Fibroblast of the aortic adventitia (primary cell): Measurements from ENCODE around the gene SPATC1L. TPM values are rescaled to one million over a fixed set of nuclear protein-coding genes. Genes with fewer than 3 reads are reported as not detected.

Experiments
- DNase-seq: peaks from one replicate; pipeline ENCODE4 v3.0.0-alpha.2; 2010; ENCODE audit warnings: low read depth
- H3K4me3 ChIP-seq: 2 replicates; pipeline ENCODE4 v1.5.1; 2011; ENCODE audit warnings: low read depth, mild to moderate bottlenecking, control low read depth, low read length, moderate library complexity
- total RNA-seq: library from RNA; depleted of rRNA; stranded (reverse); fragments of >200 nt; gene quantifications from 2 replicates; pipeline ENCODE4 v1.2.3, GENCODE V29; 2012; ENCODE audit warnings: low replicate concordance
- TF ChIP-seq, protein P1 (sequence below): IDR thresholded peaks from 2 replicates; pipeline ENCODE4 v1.5.1; 2011; ENCODE audit warnings: mild to moderate bottlenecking, low read length, control low read depth, inconsistent platforms; ENCODE audit not compliant: insufficient read depth

The SPATC1L gene
- total RNA-seq, 1 donor = 9.4 TPM

DNA sequence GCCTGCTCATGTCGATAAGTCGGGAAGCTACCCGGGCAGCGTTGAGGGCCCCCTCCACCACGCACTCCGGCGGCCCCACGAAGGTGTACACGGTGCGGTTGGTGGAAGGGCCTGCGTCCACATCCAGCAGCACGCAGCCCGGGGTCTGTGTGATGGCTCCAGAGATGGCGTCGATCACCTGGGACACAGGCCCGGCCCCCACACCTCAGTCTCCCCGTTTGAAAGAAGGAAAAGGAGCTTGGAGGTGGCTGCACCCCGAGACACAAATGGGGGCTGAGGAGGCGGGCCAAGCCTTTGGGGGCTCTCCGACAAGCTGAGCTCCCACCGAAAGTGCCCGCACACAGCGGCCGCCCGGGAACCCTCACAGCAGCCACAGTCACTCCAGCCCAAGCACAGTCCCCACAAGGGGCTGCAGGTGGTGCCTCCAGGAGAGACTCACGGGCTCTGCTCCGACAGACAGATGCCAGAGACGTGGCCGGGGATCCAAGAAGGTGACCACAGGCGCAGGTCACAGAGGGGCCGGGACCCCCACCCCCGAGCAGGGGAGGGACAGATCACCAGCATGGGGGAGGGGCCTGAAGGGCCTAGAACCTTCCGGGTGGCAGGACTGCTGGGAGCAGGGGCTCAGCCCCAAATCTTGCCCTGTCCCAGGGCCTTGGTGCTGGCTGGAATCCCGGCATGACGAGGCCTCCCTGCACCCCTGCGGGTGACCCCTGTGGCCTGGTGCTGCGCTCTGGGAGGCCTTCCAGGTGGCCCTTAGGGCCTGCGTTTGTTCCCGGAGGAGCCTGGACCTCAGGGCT, 29.9 kb downstream of the SPATC1L start:
- H3K4me3 ChIP-seq = no peak overlapping the region
- no peak for DNase-seq
- TF ChIP-seq, protein P1, sequence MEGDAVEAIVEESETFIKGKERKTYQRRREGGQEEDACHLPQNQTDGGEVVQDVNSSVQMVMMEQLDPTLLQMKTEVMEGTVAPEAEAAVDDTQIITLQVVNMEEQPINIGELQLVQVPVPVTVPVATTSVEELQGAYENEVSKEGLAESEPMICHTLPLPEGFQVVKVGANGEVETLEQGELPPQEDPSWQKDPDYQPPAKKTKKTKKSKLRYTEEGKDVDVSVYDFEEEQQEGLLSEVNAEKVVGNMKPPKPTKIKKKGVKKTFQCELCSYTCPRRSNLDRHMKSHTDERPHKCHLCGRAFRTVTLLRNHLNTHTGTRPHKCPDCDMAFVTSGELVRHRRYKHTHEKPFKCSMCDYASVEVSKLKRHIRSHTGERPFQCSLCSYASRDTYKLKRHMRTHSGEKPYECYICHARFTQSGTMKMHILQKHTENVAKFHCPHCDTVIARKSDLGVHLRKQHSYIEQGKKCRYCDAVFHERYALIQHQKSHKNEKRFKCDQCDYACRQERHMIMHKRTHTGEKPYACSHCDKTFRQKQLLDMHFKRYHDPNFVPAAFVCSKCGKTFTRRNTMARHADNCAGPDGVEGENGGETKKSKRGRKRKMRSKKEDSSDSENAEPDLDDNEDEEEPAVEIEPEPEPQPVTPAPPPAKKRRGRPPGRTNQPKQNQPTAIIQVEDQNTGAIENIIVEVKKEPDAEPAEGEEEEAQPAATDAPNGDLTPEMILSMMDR = no peak

DNA sequence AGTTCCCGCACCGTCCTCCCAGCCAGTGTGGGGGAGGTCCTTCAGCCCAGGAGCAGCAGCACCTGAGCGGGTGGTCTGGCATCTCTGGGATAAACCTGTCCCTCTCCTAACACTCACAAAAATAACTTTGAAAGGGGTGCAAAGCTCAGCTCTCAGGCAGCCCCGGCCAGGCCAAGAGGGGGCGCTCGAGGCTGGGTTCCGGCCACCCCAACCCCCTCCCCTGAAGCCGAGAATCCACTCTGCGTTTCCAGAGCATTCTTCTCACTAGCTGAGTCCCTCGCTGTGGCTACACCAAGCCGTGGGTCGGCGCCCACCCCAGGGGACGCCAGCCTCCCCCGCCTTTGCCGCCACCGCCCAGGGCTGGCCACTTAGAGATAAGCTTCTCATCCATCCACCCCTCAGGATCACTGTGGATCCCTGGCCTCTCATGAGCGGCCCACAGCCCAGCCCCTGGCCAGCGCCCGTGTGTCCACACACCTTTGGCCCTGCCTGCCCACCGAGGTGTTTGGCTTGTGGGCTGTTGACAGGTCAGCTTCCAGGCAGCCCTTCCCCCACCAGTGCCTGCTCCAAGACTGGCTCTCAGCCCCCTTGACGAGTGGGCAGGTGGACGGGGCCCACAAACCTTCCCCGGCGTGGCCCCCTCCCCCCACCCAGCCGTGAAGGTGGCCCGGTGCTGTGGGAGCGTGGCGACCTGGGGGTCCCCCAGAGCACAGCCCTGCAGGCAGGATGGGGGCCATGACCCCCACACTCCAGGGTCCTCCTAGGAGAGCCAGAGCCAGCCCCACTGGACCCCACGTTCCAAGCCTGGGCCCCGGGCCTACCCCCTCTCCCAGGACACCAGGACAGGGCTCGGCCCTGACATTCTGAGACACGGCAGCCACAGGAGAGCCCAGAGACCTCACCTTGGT, 30.8 kb downstream of the SPATC1L start:
- TF ChIP-seq, protein P1 = peak; percentile 86
- peak overlapping the region; percentile 13 for H3K4me3 ChIP-seq
- peak; percentile 54 for DNase-seq

DNA sequence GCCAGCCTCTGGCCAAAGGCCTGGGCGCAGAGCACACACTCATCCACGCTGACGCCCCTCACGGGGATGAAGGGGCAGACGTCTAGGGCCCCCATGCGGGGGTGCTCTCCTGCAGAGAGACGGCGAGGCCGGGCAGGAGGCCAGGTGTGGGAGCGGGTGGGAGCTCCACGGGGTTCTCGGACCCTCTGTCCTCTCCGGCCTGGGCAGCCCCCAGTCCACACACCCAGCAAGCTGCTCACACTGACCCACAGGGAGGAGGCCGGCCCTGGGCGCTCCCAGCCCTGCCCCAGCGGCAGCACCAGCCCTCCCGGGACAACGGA, 31.4 kb downstream of the SPATC1L start:
- H3K4me3 ChIP-seq = no peak overlapping the region
- DNase-seq = no peak
- TF ChIP-seq, protein P1 = no peak

DNA sequence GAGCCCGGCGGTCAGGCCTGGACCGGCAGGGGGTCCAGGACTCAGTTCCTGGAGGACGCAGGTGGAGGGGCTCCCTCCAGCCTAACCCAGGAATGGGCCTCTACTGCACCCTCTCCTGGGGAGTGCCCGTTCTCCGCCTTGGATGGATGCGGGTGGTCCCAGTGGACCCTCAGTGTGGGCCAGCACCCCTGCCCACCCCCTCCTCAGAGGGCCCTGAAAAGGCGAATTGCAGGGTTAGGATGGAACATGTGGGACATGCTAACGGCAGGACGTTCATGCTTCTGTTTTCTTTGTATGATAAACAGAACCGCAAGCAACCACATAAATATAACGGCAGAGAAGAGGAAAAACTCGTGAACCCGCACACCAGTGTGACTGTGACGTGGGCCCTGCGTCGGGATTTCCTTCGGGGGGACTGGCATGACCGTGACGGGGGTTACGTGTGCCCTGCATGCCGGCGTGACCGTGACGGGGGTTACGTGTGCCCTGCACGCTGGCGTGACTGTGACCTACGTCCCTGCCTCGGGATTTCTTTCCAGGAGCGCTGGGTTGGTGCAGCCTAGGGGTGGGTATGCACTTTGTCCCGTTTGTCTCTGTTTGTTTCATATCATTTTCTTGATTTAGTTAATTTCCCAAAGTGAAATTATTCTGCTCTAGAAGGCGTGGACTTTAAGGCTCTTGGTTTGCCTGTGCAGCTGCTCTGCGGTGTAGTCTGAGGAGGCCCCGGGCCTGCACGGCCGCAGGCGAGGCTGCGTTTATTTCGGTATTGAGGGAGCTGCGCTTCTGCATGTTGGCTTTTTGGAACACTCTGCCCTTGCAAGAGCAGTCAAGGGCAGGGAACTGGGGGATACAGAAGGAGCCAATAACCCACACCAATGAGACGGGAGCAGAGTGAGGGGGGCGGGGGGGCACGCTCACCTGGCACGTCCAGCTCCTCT, 32.0 kb downstream of the SPATC1L start:
- TF ChIP-seq, protein P1 = no peak
- H3K4me3 ChIP-seq = no peak overlapping the region
- DNase-seq = no peak

DNA sequence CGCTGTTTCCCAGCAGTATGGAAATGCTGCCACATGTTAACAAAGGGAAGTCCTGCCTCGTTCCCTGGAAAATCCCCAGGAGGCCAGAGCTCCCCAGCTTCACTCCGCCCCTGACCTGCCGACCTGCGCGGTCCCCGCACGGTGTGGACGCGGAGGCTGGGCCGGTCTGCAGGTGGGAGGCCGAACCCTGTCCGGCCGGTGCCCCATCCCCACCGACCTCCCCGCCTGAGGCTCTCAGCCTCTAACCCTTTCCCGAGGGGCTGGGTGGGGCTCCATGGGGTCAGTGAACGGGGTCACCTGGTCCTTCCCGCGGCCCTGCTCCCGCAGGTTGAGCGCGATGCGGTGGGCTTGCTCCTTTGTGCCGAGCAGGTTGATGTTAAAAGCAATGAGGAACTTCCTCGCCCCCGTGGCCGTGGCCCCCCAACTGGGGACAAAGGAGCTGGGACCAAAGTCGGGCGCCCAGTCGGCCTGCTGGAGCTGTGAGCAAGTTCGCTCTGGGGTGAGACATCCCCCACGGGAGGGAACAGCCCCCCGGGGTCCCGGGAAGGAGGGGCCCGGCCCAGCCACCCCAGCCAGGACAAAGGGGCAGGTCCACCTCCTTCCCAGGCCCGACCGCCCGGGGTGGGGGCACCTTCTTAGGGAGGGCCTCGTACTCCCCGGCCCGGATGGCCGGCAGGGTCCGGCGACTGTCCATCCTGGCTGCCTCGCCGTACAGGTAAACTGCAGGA, 32.8 kb downstream of the SPATC1L start:
- no peak for DNase-seq
- H3K4me3 ChIP-seq = no peak overlapping the region
- TF ChIP-seq, protein P1 = no peak
